Neural crest cell (in vitro differentiated cells): ENCODE results near the gene YAP1. TPM values are rescaled to one million over a fixed set of nuclear protein-coding genes. Genes with fewer than 3 reads are reported as not detected.

Experiments used
- DNase-seq: peaks from one replicate; pipeline ENCODE4 v3.0.0; 2021; ENCODE audit warnings: low read depth, mixed read lengths, low spot score
- H3K27ac Mint-ChIP-seq: one replicate; pipeline ENCODE4 v1.8.0; 2021; ENCODE audit warnings: mild to moderate bottlenecking, mixed read lengths; ENCODE audit not compliant: unreplicated experiment
- H3K27me3 Mint-ChIP-seq: 2 replicates; pipeline ENCODE4 v1.8.0; 2021; ENCODE audit warnings: low read depth, mild to moderate bottlenecking, mixed read lengths
- H3K36me3 Mint-ChIP-seq: 2 replicates; pipeline ENCODE4 v1.8.0; 2021; ENCODE audit warnings: low read depth, mild to moderate bottlenecking, mixed read lengths
- H3K4me1 Mint-ChIP-seq: 2 replicates; pipeline ENCODE4 v1.8.0; 2021; ENCODE audit warnings: mixed read lengths
- H3K4me3 Mint-ChIP-seq: one replicate; pipeline ENCODE4 v1.8.0; 2021; ENCODE audit warnings: mild to moderate bottlenecking, mixed read lengths
- H3K9me3 Mint-ChIP-seq: 2 replicates; pipeline ENCODE4 v1.8.0; 2021; ENCODE audit warnings: mixed read lengths
- total RNA-seq: library from RNA; stranded (reverse); gene quantifications from 2 replicates; pipeline ENCODE4 v1.2.1, GENCODE V29; 2021
- TF ChIP-seq, protein P1 (sequence below): fragments of 200-600 bp; sonication (generic); conservative IDR thresholded peaks from 2 replicates; pipeline ENCODE4 v1.5.0; 2021; ENCODE audit warnings: antibody characterized with exemption, mild to moderate bottlenecking

Gene YAP1
- total RNA-seq, 1 donor from 2014 or later = 142 TPM

DNA sequence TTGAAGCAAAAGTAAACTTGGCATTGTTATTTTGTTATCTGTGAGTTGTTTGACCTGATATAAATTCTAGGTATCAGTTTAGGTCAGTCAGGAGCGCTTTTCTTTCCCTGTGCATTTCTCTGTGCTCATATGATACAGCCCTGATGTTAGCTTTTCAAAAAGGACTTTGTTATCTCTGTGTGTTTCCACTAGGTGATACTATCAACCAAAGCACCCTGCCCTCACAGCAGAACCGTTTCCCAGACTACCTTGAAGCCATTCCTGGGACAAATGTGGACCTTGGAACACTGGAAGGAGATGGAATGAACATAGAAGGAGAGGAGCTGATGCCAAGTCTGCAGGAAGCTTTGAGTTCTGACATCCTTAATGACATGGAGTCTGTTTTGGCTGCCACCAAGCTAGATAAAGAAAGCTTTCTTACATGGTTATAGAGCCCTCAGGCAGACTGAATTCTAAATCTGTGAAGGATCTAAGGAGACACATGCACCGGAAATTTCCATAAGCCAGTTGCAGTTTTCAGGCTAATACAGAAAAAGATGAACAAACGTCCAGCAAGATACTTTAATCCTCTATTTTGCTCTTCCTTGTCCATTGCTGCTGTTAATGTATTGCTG is 119.4 kb downstream of the YAP1 start:
- no peak for DNase-seq
- Mint-ChIP-seq H3K9me3 (no peaks in the 10 kb centered on the region), H3K27ac (peak overlapping the region; percentile 4), H3K36me3 (peaks cover 18% of the 10 kb centered on the region), H3K4me1 (peaks cover 40% of the 10 kb centered on the region), H3K4me3 (peak overlapping the region; percentile 14), H3K27me3 (no peaks in the 10 kb centered on the region)
- TF ChIP-seq, protein P1, sequence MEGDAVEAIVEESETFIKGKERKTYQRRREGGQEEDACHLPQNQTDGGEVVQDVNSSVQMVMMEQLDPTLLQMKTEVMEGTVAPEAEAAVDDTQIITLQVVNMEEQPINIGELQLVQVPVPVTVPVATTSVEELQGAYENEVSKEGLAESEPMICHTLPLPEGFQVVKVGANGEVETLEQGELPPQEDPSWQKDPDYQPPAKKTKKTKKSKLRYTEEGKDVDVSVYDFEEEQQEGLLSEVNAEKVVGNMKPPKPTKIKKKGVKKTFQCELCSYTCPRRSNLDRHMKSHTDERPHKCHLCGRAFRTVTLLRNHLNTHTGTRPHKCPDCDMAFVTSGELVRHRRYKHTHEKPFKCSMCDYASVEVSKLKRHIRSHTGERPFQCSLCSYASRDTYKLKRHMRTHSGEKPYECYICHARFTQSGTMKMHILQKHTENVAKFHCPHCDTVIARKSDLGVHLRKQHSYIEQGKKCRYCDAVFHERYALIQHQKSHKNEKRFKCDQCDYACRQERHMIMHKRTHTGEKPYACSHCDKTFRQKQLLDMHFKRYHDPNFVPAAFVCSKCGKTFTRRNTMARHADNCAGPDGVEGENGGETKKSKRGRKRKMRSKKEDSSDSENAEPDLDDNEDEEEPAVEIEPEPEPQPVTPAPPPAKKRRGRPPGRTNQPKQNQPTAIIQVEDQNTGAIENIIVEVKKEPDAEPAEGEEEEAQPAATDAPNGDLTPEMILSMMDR = no peak

DNA sequence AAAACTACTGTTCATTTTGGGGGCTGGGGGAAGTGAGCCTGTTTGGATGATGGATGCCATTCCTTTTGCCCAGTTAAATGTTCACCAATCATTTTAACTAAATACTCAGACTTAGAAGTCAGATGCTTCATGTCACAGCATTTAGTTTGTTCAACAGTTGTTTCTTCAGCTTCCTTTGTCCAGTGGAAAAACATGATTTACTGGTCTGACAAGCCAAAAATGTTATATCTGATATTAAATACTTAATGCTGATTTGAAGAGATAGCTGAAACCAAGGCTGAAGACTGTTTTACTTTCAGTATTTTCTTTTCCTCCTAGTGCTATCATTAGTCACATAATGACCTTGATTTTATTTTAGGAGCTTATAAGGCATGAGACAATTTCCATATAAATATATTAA is 119.9 kb downstream of the YAP1 start:
- Mint-ChIP-seq H3K4me1 (peaks cover 45% of the 10 kb centered on the region), H3K4me3 (no peak overlapping the region), H3K27ac (no peak overlapping the region), H3K36me3 (peaks cover 23% of the 10 kb centered on the region), H3K9me3 (no peaks in the 10 kb centered on the region), H3K27me3 (no peaks in the 10 kb centered on the region)
- DNase-seq = no peak
- TF ChIP-seq, protein P1 = no peak

GRCh38 chr11:102230911-102231310 is 120.7 kb downstream of the YAP1 start:
- DNase-seq = no peak
- TF ChIP-seq, protein P1 = no peak
- Mint-ChIP-seq H3K27ac (no peak overlapping the region), H3K27me3 (no peaks in the 10 kb centered on the region), H3K4me3 (no peak overlapping the region), H3K36me3 (peaks cover 23% of the 10 kb centered on the region), H3K4me1 (peaks cover 46% of the 10 kb centered on the region), H3K9me3 (no peaks in the 10 kb centered on the region)

DNA sequence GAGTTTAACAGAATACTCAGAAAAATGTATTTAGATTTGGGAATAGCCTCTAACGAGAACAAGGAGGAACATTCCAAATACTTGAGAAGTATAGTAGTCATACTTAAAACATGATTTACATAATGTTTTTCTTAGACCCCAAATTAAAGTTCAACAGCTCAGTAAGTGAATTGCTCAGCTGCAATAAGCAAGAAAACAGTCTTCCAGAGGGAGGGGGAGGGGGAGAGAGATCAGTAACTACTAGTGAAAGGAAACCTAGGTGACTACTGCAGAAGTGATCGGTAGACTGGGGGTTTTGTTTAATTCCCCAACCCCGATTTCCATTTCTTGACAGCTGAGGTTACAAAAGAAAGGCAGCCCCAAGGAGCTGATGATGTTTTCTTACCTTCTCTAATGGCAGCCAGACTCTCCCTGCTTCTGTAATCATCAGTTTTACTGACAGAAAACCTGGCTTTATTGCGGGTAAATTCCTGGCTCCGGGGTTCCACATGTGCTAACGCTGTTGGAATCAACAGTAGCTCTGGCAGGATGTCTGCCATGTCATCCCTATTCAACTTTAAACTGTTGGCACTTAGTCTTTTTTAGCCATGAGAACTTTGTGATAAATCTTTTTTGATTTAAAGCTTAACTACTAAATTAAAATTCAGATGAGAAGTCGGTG is 124.7 kb downstream of the YAP1 start:
- no peaks in the 10 kb centered on the region for H3K27me3 Mint-ChIP-seq
- TF ChIP-seq, protein P1 = no peak
- H3K9me3 Mint-ChIP-seq = no peaks in the 10 kb centered on the region
- H3K36me3 Mint-ChIP-seq = peaks cover 17% of the 10 kb centered on the region
- H3K4me3 Mint-ChIP-seq = no peak overlapping the region
- H3K4me1 Mint-ChIP-seq = peaks cover 30% of the 10 kb centered on the region
- no peak overlapping the region for H3K27ac Mint-ChIP-seq
- DNase-seq = no peak

DNA sequence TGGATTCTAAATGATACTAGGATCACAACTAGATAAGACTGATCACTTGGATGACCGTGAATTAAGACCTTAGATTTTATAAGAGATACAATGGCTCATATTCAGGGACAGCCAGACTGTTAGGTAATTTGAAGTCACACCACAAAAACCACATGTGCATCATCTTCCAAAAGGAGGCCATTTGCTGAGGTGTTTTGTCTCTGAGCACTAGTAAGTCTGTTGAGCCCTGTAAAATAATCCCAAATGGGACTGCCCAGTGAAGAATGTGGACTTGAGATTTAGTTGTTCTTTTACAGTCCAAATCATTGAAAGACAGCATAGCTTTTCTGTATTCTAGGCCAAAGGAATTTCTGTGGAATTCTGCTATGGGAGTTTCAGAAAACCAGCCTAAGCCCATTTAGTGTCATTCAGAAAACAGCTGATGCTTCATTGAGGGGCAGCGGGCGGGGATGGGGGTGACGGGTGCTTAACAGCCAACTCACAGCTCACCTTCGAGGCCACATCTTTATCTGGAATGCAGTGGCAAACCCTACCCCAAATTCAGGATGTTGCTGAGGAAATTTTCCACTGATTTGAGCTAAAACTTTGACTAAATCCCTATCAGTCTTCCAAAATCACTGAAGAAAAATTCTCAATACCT is 127.0 kb downstream of the YAP1 start:
- Mint-ChIP-seq H3K27me3 (no peaks in the 10 kb centered on the region), H3K36me3 (peaks cover 9% of the 10 kb centered on the region), H3K9me3 (peaks cover 4% of the 10 kb centered on the region), H3K27ac (no peak overlapping the region), H3K4me1 (peaks cover 21% of the 10 kb centered on the region), H3K4me3 (no peak overlapping the region)
- DNase-seq = no peak
- TF ChIP-seq, protein P1 = no peak
